Measurements from ENCODE around the gene GMCL2. TPM values are rescaled to one million over a fixed set of nuclear protein-coding genes. Genes with fewer than 3 reads are reported as not detected.

The GMCL2 gene
- total RNA-seq, 2 donors from 2014 or later = not detected

GRCh38 chr5:178225174-178225573 is 38.0 kb upstream of the GMCL2 start:
- H3K36me3 Mint-ChIP-seq = peaks cover 32 to 47% of the 10 kb centered on the region in 2 donors
- ATAC-seq (no peak), DNase-seq (ENCODE audit: low spot score in 2 of 2) (no peak)
- no peaks in the 10 kb centered on the region for H3K9me3 Mint-ChIP-seq
- no peak overlapping the region for H3K27ac Mint-ChIP-seq

- no peaks in the 10 kb centered on the region for H3K9me3 Mint-ChIP-seq
- peak overlapping the region in 1 of 2 donors; percentile 53 for H3K27ac Mint-ChIP-seq
- ATAC-seq = no peak
- no peak for DNase-seq (ENCODE audit: low spot score in 2 of 2)
- peaks cover 25 to 46% of the 10 kb centered on the region in 2 donors for H3K36me3 Mint-ChIP-seq
These were observed 37.2 kb upstream of the GMCL2 start for GRCh38 chr5:178224403-178224802.

GRCh38 chr5:178223828-178224335 is 36.7 kb upstream of the GMCL2 start:
- Mint-ChIP-seq H3K36me3 (peaks cover 20 to 46% of the 10 kb centered on the region in 2 donors), H3K27ac (peak overlapping the region; percentile 53 to 70)

GRCh38 chr5:178223196-178223773 is 36.1 kb upstream of the GMCL2 start:
- no peak for ATAC-seq
- no peak for DNase-seq (ENCODE audit: low spot score in 2 of 2)
- H3K36me3 Mint-ChIP-seq = peaks cover 17 to 42% of the 10 kb centered on the region in 2 donors
- H3K9me3 Mint-ChIP-seq = no peaks in the 10 kb centered on the region
- H3K27ac Mint-ChIP-seq = peak overlapping the region; percentile 53 to 70

More at GRCh38 chr5:178223828-178224335, 36.7 kb upstream of the GMCL2 start:
- DNase-seq (ENCODE audit: low spot score in 2 of 2) (no peak), ATAC-seq (peak in 1 of 2 donors; percentile 1)
- no peaks in the 10 kb centered on the region for H3K9me3 Mint-ChIP-seq

GRCh38 chr5:178222292-178222691 is 35.1 kb upstream of the GMCL2 start:
- DNase-seq (ENCODE audit: low spot score in 2 of 2) = no peak
- Mint-ChIP-seq H3K9me3 (no peaks in the 10 kb centered on the region), H3K27ac (no peak overlapping the region), H3K36me3 (peaks cover 8 to 32% of the 10 kb centered on the region in 2 donors)
- peak in 1 of 2 donors; percentile 5 for ATAC-seq

- Mint-ChIP-seq H3K9me3 (no peaks in the 10 kb centered on the region), H3K27ac (peak overlapping the region; percentile 40 to 53), H3K36me3 (peaks cover 5 to 28% of the 10 kb centered on the region in 2 donors)
- ATAC-seq = peak in 1 of 2 donors; percentile 3
- no peak for DNase-seq (ENCODE audit: low spot score in 2 of 2)
These were observed 34.7 kb upstream of the GMCL2 start for GRCh38 chr5:178221853-178222252.

GRCh38 chr5:178221282-178221681 is 34.1 kb upstream of the GMCL2 start:
- Mint-ChIP-seq H3K27ac (peak overlapping the region; percentile 40 to 53), H3K36me3 (peaks cover 10 to 25% of the 10 kb centered on the region in 2 donors), H3K9me3 (no peaks in the 10 kb centered on the region)
- DNase-seq (ENCODE audit: low spot score in 2 of 2) (no peak), ATAC-seq (peak in 1 of 2 donors; percentile 17)

- H3K9me3 Mint-ChIP-seq = no peaks in the 10 kb centered on the region
- ATAC-seq (no peak), DNase-seq (ENCODE audit: low spot score in 2 of 2) (no peak)
- peaks cover 12 to 28% of the 10 kb centered on the region in 2 donors for H3K36me3 Mint-ChIP-seq
- peak overlapping the region in 1 of 2 donors; percentile 31 for H3K27ac Mint-ChIP-seq
These were observed 31.7 kb upstream of the GMCL2 start for GRCh38 chr5:178218827-178219226.

- Mint-ChIP-seq H3K9me3 (no peaks in the 10 kb centered on the region), H3K36me3 (peaks cover 12 to 26% of the 10 kb centered on the region in 2 donors), H3K27ac (peak overlapping the region in 1 of 2 donors; percentile 31)
- ATAC-seq (no peak), DNase-seq (ENCODE audit: low spot score in 2 of 2) (no peak)
These were observed 31.1 kb upstream of the GMCL2 start for GRCh38 chr5:178218237-178218776.

- Mint-ChIP-seq H3K36me3 (peaks cover 7 to 22% of the 10 kb centered on the region in 2 donors), H3K9me3 (no peaks in the 10 kb centered on the region), H3K27ac (peak overlapping the region; percentile 0 to 17)
These were observed 29.6 kb upstream of the GMCL2 start for GRCh38 chr5:178216779-178217178.

GRCh38 chr5:178216088-178216534 is 28.9 kb upstream of the GMCL2 start:
- H3K9me3 Mint-ChIP-seq = no peaks in the 10 kb centered on the region
- peaks cover 7 to 22% of the 10 kb centered on the region in 2 donors for H3K36me3 Mint-ChIP-seq
- DNase-seq (ENCODE audit: low spot score in 2 of 2) (no peak), ATAC-seq (no peak)
- H3K27ac Mint-ChIP-seq = peak overlapping the region; percentile 0 to 90

More at GRCh38 chr5:178216779-178217178, 29.6 kb upstream of the GMCL2 start:
- DNase-seq (ENCODE audit: low spot score in 2 of 2) (no peak), ATAC-seq (no peak)

GRCh38 chr5:178215280-178216002 is 28.3 kb upstream of the GMCL2 start:
- DNase-seq (ENCODE audit: low spot score in 2 of 2) (no peak), ATAC-seq (peak; percentile 3)
- no peaks in the 10 kb centered on the region for H3K9me3 Mint-ChIP-seq
- peak overlapping the region in 1 of 2 donors; percentile 98 for H3K27ac Mint-ChIP-seq
- H3K36me3 Mint-ChIP-seq = peaks cover 7 to 22% of the 10 kb centered on the region in 2 donors

GRCh38 chr5:178214160-178214803 is 27.1 kb upstream of the GMCL2 start:
- H3K27ac Mint-ChIP-seq = peak overlapping the region in 1 of 2 donors; percentile 99
- peaks cover 19 to 28% of the 10 kb centered on the region in 2 donors for H3K36me3 Mint-ChIP-seq
- DNase-seq (ENCODE audit: low spot score in 2 of 2) (no peak), ATAC-seq (peak; percentile 1 to 3)
- no peaks in the 10 kb centered on the region for H3K9me3 Mint-ChIP-seq

- no peak for ATAC-seq
- Mint-ChIP-seq H3K9me3 (no peaks in the 10 kb centered on the region), H3K36me3 (peaks cover 24 to 28% of the 10 kb centered on the region in 2 donors), H3K27ac (peak overlapping the region; percentile 58 to 99)
- no peak for DNase-seq (ENCODE audit: low spot score in 2 of 2)
These were observed 26.6 kb upstream of the GMCL2 start for GRCh38 chr5:178213748-178214151.

- no peak for DNase-seq (ENCODE audit: low spot score in 2 of 2)
- H3K36me3 Mint-ChIP-seq = peaks cover 27 to 31% of the 10 kb centered on the region in 2 donors
- H3K9me3 Mint-ChIP-seq = no peaks in the 10 kb centered on the region
- peak overlapping the region; percentile 58 to 99 for H3K27ac Mint-ChIP-seq
- ATAC-seq = peak; percentile 1 to 2
These were observed 25.9 kb upstream of the GMCL2 start for GRCh38 chr5:178213003-178213461.

- Mint-ChIP-seq H3K9me3 (no peaks in the 10 kb centered on the region), H3K36me3 (peaks cover 33 to 37% of the 10 kb centered on the region in 2 donors), H3K27ac (peak overlapping the region; percentile 58 to 99)
- peak in 1 of 2 donors; percentile 2 for ATAC-seq
- DNase-seq (ENCODE audit: low spot score in 2 of 2) = no peak
These were observed 25.3 kb upstream of the GMCL2 start for GRCh38 chr5:178212241-178213002.

All from activated naive CD4-positive, alpha-beta T cell treated with anti-CD3 and anti-CD28 coated beads, Interleukin-2, amount 50 U/mL, for 72 hours (primary cell).